ENCODE measurements around the gene HMOX1. TPM values are rescaled to one million over a fixed set of nuclear protein-coding genes. Genes with fewer than 3 reads are reported as not detected.

Gene HMOX1
- total and polyA plus RNA-seq, 2 of the 13 experiments (the other 11 are each of a cell fraction or from before 2014, with no cell fraction given) = 53.6 to 67.4 TPM

DNA sequence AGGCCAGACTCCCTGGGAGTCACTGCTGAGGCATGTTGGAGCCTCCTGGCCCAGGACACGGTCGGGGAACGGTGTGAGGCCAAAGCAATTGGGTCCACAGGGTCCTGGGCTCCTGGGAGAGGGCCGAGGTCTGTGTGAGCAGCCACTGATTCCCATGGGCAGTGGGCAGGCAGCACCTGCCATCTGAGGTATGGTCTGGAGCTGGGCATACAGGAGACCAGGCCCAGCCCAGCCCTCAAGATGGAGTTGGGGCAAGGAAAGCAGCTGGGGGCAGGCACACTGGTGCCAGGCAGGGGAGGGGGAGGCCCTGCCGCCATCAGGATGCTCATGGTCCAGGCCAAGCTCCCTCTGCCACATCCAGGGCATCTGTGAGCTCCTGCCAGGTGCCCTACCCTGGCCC lies 32.2 kb upstream of the HMOX1 start:
- H3K9ac ChIP-seq (ENCODE audit: insufficient read depth, low read depth, low read length) = no peak overlapping the region
- CTCF ChIA-PET (ENCODE audit: low intra/inter-chr PET ratio, low total read pairs) = no interaction called here
- no peaks in the 10 kb centered on the region for H3K9me3 ChIP-seq (ENCODE audit: low read length)
- POLR2A ChIA-PET = interaction anchor here (0.6 kb wide), 1 partner anchor 18 kb away, joined by 6 read pairs; no protein-coding TSS in a partner anchor
- no peak overlapping the region for H2AFZ ChIP-seq (ENCODE audit: low read length)
- H3K4me1 ChIP-seq (ENCODE audit: insufficient read depth, low read length) = peaks cover 34% of the 10 kb centered on the region
- BruUV-seq (replicated peaks) = no TSS peak
- no peak for DNase-seq (ENCODE audit: low spot score)
- no peak overlapping the region for H3K27ac ChIP-seq (ENCODE audit: extremely low read length, insufficient read depth, low read length)
- TF ChIP-seq POLR2A (IDR thresholded peaks at IDR 0.05; ENCODE audit: insufficient read depth in 1 of 2, low read depth in 2 of 2, low read length in 2 of 2) (0 out of 4 replicates have a peak, but pooled peaks of 1 of the 2 experiments have one; percentile 17), ZNF136 (CRISPR knock-in tag; IDR thresholded peaks at IDR 0.05; ENCODE audit: low read depth) (no peak), LCORL (IDR thresholded peaks at IDR 0.05) (no peak), LCORL (CRISPR knock-in tag; IDR thresholded peaks at IDR 0.05) (no peak), ZNF782 (CRISPR knock-in tag; IDR thresholded peaks at IDR 0.05; ENCODE audit: borderline replicate concordance) (no peak), AGO2 (optimal IDR thresholded peaks at IDR 0.05; ENCODE audit: low read depth, low read length) (peak; percentile 68), ZSCAN30 (CRISPR knock-in tag; IDR thresholded peaks at IDR 0.05) (no peak), TGIF2 (CRISPR knock-in tag; IDR thresholded peaks at IDR 0.05) (no peak), TOPORS (CRISPR knock-in tag; IDR thresholded peaks at IDR 0.05) (no peak), ZNF225 (CRISPR knock-in tag; IDR thresholded peaks at IDR 0.05) (no peak), ZNF501 (CRISPR knock-in tag; IDR thresholded peaks at IDR 0.05) (no peak), FOXK1 (CRISPR knock-in tag; IDR thresholded peaks at IDR 0.05; ENCODE audit: borderline replicate concordance, low read depth) (no peak), ZNF704 (CRISPR knock-in tag; IDR thresholded peaks at IDR 0.05; ENCODE audit: borderline replicate concordance) (no peak), ZNF816 (CRISPR knock-in tag; IDR thresholded peaks at IDR 0.05; ENCODE audit: borderline replicate concordance) (no peak), ZSCAN21 (CRISPR knock-in tag; IDR thresholded peaks at IDR 0.05; ENCODE audit: borderline replicate concordance) (0 out of 2 replicates have a peak, but pooled peaks have one; percentile 43)
- TF ChIP-seq, protein P1, sequence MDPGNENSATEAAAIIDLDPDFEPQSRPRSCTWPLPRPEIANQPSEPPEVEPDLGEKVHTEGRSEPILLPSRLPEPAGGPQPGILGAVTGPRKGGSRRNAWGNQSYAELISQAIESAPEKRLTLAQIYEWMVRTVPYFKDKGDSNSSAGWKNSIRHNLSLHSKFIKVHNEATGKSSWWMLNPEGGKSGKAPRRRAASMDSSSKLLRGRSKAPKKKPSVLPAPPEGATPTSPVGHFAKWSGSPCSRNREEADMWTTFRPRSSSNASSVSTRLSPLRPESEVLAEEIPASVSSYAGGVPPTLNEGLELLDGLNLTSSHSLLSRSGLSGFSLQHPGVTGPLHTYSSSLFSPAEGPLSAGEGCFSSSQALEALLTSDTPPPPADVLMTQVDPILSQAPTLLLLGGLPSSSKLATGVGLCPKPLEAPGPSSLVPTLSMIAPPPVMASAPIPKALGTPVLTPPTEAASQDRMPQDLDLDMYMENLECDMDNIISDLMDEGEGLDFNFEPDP (CRISPR knock-in tag; conservative IDR thresholded peaks at IDR 0.05) = no peak
- TF ChIP-seq, protein P2, sequence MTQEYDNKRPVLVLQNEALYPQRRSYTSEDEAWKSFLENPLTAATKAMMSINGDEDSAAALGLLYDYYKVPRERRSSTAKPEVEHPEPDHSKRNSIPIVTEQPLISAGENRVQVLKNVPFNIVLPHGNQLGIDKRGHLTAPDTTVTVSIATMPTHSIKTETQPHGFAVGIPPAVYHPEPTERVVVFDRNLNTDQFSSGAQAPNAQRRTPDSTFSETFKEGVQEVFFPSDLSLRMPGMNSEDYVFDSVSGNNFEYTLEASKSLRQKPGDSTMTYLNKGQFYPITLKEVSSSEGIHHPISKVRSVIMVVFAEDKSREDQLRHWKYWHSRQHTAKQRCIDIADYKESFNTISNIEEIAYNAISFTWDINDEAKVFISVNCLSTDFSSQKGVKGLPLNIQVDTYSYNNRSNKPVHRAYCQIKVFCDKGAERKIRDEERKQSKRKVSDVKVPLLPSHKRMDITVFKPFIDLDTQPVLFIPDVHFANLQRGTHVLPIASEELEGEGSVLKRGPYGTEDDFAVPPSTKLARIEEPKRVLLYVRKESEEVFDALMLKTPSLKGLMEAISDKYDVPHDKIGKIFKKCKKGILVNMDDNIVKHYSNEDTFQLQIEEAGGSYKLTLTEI (CRISPR knock-in tag; conservative IDR thresholded peaks at IDR 0.05) = no peak
- H3K4me3 ChIP-seq (replicated peaks in 1 of 3; ENCODE audit: insufficient read depth in 1 of 3, low read depth in 2 of 3, low read length in 3 of 3) = no peak overlapping the region
- intact Hi-C loops (cut with micrococcal nuclease; ENCODE audit: unreplicated experiment) = no loop called here
- peaks cover 13 to 14% of the 10 kb centered on the region in 2 experiments; a peak in 4 of 5 replicates for H3K36me3 ChIP-seq (replicated peaks in 1 of 2; ENCODE audit: control insufficient read depth in 1 of 2, insufficient read depth in 2 of 2, low read length in 2 of 2)
- in situ Hi-C loops (cut with HindIII; ENCODE audit: extremely low pct_ligation_motif_present, low pct_unique_long_range_greater_than_20kb) = no loop called here
- no peak for ATAC-seq
- H4K20me1 ChIP-seq (ENCODE audit: insufficient read depth, low read length) = no peaks in the 10 kb centered on the region
- FAIRE-seq = no peak
- H3K4me2 ChIP-seq (ENCODE audit: low read depth, low read length) = no peak overlapping the region
- no peaks in the 10 kb centered on the region; a peak in 1 of 5 replicates for H3K27me3 ChIP-seq (ENCODE audit: control insufficient read depth in 1 of 2, insufficient read depth in 2 of 2, low read length in 2 of 2)
- WGBS (ENCODE audit: low lambda C conversion rate) = 88% methylated on average over 5 of the region's 5 CpGs
- H3K79me2 ChIP-seq (ENCODE audit: insufficient read depth, low read length) = no peaks in the 10 kb centered on the region
